GM19324 (cell line): ENCODE measurements around the gene THSD4.

ENCODE experiments used
- ATAC-seq: cut with Tn5 transposase; IDR thresholded peaks from one replicate; pipeline ENCODE4 v1.9.1; 2021; ENCODE audit warnings: mild to moderate bottlenecking, moderate library complexity; ENCODE audit not compliant: unreplicated experiment, low FRiP score

THSD4 gene

DNA sequence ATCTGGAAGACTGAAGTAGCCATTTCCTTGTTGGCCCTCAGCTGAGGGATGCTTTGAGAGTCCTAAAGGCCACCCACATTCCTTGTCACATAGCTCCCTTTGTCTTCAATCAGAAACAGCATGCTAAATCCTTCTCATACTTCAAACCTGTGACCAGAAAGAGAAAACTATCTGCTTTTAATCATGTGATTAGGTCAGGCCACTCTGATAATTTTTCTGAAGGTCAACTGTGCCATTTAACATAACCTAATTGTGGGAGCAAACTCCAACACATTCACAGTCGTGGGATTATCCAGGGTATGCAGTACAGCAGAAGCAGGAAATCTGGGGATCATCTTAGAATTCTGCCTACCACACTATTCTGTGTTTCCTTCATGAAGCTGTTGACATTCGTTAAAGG, 471.2 kb downstream of the THSD4 start:
- ATAC-seq, result no peak

DNA sequence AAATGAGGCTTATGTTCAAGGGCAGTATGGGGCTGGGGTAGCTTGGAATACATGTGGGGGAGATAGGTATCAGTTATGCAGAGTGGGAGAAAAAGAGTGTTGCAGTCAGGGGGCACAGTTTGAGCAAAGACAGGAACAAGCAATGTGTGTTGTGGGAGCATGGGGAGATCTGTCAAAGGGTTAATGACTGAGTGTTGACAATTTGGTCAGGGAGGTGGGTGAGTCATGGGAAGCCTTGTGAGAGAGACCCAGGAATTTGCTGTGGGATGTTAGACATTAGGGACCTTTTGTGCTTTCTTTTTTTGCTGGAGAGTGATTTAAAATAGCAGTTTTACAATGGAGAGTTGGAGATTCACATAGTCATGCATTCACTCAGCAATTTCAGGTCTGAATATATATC, 473.5 kb downstream of the THSD4 start:
- no peak for ATAC-seq

DNA sequence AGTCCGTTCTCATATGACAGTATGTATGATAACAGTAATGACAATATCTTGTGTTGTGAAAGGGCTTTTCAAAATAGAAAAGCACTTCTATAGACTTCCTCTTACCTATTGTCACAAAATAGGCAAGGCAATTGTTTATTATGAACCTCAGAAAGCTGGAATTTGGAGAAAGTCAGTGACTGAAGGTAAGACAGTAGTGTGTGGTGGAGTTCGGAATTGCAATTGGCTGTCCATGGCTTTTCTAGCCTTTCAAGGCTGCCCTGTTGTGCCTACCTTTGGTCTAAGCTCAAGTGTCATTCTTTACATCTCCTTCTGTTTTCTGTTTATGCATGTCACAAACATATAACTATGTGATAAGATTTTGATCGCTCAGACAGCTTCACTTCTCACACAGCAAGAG, 475.8 kb downstream of the THSD4 start:
- no peak for ATAC-seq

DNA sequence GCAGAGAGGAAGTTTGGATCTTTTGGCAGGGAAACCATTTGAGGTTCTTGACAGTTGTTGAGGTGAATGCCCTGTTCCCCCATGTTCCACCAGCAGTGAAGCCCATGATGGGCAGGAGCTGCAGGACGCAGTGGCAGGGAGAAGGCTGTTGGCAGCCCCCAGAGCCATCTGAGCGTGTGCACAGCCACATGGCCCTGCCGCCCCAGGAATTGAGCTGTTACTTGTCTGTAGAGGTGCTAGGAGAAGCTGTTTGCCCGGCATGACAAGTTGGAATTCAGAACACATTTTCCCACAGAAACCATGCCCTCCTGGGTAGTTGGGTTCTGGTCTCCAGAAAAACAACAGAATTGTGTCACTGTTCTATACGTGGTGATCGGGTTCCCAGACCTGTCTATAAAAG, 476.9 kb downstream of the THSD4 start:
- ATAC-seq, result no peak

DNA sequence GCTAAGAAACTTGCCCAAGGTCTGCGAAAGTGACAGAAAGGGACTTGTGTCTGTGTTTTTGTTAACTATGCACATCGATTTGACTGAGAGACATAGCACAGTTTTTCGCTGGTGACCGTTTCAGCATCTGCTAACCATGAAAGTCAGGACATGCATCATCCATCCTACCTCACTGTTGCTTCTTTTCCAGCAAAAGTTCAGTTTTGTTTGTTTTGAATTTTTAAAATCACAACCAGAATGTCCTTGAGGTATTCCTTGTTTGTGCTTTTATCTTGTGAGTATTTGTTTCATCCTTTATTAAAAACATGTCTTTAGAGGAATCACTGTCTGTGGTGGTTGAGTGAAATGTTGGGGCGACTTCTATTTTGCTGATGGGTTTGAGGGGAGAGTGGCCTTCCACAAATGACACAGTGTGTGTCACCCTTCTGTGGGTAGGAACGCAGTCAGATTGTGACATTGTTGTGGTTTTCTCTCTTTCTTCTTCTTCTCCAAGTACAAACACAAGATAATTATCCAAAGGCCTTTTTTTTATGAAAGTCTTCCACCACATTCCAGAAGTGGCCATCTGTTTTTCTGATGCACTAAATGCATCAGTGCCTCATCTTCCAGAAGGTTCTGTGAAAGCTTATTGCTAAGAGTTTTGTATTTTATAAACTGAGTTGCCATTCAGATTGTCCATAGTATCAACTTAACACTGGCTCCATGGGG, 480.7 kb downstream of the THSD4 start:
- no peak for ATAC-seq

DNA sequence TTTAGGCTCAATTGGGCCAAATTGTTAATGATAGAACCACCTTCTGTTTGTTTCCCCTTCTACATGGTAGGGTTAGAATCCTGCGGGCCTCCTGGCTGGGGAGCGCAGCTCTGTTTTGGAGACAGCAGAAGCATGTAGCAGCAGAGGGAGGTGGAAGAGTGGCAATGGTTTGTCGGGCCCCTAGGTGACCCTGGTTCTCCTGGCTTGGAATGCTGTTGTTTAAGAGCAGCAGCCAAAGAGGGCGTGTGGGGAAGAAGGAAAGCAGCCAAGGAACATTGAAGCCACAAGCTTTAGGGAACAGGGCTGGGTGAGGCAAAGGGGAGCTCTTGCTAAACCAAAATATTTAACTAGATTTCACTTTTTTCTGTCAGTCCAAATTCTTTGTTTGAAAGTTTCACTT, 481.4 kb downstream of the THSD4 start:
- ATAC-seq, result no peak

DNA sequence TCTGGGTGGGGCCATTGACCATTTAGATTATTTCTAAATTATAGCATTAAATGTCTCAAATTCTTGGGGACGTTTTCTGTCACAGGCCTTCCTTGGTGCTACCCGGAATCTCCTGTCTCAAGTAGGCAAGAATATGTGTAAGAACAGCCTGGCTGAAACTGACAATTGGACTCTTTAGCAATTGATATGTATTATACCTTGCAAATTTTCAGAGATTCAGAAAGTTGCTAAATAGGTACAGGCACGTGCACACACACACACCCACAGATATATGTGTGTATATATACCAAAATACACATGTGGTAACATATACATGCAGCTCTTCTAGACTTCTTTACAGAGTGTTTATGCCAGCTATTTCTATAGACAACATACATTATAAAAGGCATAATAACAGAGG, 481.9 kb downstream of the THSD4 start:
- ATAC-seq, result no peak

DNA sequence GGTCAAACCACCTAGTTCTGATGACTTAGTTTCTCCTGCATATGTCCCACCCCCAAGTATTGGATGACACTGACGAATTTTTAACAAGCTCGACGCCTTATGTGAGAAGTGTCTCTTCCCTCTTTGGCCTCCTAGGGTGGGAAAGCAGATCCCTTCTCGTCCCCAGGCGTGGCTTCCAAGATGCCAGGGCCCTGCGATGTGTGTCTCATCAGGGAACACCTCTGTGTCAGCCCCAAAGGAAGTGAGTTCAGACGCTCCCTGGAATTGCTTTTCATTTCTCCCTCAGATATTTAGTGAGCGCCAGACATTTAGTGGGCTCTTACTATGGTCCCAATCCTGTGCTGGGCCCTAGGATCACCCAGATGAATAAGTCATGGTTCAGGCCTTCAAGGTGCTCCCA, 482.4 kb downstream of the THSD4 start:
- ATAC-seq, result no peak

DNA sequence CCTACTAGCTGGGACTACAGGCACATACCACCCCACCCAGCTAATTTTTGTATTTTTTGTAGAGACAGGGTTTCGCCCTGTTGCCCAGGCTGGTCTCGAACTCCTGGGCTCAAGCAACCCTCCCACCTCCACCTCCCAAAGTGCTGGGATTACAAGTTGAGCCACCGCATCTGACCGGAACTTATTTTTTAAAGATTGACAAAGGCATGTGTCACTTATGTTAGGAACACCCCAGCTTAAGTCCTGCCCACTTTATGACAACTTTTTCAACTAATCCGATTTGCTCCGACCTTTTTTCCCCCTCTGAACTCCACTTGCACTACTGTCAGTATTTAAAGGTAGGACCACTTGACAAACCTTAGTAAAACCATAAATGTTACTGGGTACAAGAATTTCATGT, 483.5 kb downstream of the THSD4 start:
- no peak for ATAC-seq

DNA sequence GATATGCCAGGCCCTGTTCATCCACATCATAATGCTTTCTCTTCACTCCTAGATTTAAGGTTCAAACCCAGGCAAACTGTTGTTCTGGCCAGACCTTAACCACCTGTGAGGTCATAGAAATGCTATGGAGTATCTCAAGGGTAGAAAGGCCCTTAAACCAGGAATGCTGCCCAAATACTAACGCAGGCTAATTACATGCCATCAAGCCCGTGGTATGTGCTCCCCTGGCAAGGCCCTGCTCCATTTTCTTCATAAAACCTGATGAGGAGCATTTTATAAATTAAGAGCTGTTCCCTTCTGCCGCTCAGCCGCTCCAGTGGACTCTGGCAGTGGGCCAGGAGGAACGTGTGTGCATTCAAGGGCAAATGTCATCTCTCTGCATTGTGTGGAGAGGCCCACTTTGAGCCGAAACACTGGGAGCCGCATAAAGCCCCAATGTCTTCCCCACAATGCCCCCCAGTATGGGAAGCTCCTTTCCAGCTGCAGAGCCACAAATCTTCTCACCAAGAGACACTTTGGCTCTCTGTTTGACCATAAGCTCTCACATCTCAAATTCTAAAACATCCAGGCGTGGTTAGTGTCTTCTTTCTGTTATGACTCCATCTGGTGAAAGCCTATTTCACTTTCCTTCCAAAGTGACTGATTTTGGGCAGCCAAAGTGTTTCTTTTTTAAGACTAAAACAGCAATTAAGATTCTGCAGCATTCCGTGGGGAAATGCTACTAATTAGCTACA, 484.3 kb downstream of the THSD4 start:
- no peak for ATAC-seq

DNA sequence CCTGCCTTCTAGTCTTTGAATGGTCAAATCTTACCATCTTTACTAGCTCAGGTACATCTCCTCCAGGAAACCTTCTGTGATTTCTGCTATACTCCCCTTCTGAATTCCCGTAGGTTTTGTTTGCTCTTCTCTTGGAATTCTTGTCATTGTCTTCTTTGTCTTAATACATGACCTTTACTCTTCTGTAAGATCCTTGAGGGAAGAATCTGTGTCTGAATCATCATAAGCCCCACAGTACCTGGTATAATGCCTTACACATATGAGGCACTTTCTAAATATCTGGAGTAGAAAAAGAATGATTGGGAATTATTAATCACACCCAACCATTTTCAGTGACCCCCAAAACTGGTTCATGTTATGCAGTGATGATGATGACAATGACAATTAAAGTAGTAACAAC, 485.0 kb downstream of the THSD4 start:
- no peak for ATAC-seq

DNA sequence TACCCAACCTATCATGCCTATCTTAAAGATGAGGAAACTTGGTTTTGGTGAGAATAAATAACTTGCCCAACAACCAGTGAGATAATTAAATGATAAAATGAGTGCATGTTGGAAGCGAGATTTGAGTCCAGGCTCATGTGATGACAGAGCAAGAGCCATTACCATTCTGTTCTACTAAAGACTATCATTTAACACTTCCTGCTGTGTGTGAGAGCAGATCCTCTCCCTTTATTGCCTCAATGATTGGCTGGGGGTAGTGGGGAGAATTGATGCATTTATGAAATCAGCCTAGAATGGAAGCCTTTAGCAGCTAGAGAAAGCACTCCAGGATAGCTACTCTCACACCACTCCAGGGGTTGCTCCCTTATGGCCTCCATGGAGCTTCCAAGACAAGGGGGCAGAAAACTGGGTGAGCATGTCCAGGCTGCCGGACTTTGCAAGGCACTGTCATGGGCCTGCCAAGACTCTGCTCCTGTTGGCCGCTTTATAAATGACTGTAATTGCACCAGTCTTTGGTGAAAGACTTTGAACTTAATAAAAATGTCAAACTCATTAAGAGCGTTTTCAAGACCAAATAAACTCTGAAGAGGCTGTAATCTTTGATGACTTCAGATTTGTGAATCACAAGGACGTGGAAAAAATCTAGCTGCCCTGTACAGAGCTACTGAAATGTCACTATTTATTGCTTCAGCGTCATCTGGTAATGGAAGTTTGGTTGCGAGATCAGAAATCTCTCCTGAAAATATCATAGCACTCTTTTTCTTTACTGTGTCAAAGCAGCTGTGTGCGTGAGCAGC, 486.0 kb downstream of the THSD4 start:
- ATAC-seq, result no peak

DNA sequence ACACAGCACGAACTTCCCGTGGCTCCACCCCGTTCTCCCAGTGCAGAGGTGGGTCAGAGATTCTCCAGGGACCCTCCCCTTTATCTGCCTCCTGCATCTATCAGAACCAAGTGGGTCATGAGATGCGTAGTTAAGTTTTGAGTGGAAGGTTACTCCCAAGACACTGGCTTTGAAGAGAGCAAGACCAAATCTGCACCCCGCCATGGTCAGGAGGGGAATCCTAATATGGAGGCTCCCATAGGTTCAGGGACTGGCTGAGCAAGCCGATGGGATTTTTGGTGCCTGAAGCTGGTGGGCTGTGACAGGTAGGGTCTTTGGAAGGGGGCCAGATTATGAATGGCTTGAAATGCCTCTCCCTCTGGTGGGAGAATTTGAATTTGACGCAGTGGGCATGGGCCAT, 488.1 kb downstream of the THSD4 start:
- no peak for ATAC-seq

DNA sequence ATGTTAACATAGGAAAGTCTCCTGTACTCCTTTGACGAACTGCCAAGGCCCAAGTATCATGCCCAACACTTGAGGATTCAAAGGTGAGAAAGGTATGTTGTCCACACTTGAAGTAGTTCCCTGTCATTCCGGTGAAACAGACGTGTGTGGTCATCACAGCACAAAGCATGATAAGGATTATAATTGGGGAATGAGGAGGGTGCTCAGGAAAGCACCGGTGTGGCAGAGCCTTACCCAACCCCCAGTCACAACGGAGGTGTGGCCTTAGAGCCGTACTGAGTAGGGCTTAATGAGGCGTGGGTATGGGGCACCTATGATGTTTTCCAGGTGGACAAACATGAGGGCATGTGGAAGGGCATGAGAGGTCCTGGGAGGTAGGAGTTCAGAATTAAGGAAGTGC, 492.1 kb downstream of the THSD4 start:
- no peak for ATAC-seq

DNA sequence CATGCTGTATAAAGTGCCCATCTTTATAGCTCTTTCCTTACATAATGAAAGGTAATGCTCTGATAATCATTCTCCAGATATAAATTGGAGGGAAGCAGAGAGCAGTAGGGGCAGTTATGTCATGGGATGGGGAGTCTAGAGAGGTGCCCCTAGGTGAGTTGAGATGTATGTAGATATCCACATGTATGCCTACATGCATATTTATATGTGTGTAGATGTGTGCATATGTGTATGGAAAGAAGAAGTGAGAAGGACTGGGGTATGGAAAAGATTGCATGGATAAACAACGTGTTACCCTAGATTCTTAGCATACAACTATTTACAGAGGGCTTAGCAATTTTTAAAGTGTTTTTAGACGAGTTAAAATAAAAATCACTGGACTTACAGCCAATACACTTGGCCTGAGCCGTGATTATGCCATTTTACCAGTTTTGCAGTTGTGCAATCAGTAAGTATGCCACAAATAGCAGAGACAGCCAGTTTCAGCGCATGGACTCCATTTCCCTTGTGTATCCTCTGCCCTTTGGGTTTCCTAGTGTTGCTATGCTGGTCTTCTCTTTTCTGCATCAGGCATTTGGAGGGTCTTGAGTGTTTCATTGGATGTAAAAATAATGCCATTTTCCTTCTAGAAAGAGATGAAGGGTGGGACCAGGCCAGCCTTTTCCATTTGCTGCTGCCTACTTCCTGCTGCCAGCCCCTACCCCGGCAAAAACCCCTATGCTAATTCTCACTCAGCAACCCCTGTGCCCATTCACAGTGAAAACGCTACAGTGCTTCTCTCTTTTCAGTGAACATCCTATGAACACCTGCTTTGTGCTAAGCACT, 495.7 kb downstream of the THSD4 start:
- no peak for ATAC-seq

DNA sequence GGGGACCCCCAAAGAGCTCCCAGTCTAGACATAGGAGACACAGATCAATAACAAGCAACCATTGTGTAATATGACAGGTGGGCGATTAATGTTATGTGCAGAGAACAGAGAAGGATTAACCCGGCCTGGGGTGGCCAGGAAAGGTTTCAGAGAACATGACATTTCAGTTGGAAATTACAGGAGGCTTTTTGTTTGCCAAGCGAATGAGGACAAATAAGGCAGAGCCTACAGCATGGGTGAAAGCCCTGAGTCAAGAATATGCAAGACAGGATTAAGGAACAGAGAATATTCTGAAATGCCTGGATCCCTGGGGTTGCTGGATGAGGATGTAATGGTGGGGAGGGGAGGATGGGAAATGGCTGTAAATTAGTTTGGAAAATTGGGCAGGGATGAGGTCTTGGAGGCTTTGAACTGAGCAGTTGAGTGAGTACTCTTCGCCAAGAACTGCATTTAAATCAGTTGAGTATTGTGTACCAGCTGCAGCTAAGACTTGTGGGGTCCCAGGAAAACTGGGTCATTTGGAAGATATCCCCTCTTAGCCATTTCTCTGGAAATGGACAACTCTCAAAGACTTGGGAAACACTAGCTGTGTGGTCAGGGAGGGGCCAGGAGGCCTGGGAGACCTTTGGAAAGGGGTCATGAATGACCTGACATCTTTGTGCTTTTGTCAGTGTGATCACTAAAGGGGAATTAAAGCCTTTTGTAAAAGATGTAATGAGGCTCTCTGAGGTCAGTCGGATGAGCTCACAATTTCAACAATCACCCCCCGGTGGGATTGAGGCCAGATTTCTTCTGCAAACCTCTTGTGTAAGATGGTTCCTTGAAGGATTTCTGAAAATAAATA, 496.5 kb downstream of the THSD4 start:
- ATAC-seq, result no peak

DNA sequence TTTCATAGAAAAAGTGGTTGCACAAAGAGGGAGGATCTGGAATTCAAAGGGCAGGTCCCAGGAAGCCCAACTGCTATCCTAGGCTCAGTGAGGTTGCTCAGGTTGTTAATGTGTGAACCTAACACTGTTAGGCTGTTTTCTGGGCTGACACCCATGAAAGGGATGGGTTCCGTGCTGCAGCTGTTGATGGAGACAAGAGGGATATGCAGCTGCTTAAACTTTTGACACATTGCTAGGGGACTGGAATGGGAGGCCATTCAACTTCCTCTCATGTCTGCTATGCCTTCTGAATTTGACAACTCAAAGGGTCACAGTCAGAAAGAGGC, 497.1 kb downstream of the THSD4 start:
- ATAC-seq, result no peak

DNA sequence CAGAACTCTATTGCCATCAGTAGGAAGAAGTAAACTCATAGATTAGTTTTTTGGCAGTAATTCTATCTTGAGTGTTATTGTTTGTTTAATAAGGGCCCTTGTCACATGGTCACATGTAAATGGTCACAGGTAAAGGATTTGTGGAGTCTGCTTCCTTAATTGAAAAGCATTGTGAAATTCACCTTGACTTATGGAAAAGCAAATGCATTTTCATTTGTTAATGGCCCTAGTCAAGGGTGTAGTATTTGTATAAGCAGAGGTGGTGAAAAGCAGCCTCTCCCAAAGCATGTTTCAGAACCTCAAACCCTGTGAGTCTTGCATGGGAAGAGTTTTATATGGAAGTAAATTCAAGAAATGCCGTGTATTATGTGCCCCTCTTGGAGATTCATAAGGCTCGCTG, 497.6 kb downstream of the THSD4 start:
- ATAC-seq, result no peak

DNA sequence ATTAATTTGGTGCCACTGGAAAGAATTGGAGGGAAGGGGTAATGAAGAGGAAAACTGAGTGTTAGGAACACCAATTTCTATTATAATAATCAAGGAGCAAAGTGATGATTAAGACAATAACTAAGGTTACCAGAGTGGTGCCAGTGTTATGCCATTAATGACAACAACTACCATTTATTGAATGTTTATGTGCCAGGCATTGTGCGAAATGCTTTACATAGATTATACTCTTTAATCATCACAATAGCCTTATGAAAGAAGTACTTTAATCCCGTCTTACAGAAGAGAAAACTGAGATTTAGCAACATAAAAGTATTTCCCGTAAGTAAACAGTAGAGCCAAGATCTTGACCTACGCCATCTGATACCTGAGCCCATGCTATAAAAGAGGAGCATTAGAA, 507.8 kb downstream of the THSD4 start:
- no peak for ATAC-seq

DNA sequence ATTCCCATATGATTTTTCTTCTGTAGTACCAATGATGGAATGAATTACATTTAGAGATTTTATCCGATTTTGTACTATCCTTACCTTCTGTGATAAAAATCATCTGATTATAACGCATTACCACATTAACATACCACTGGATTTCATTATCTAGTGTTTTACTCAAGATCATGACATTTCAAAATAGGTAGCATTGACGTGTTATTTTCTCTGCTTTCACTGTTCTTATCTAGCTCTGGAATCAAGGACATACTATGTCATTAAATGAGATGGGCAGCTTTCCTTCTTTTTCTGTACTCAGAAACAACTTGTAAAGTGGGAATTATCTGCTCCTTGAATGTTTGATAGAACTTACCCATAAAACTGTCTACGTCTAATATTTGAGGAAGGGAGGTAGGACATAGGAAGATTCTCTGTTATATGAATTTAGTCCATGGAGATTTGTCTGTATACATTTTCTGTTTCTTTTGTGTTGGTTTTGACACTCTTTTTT, 511.4 kb downstream of the THSD4 start:
- ATAC-seq, result no peak
